Osteocyte (in vitro differentiated cells): ENCODE results near the gene IGFN1. TPM values are rescaled to one million over a fixed set of nuclear protein-coding genes. Genes with fewer than 3 reads are reported as not detected.

Experiments
- DNase-seq: peaks from one replicate; pipeline ENCODE4 v3.0.0; 2021; ENCODE audit warnings: mixed read lengths; ENCODE audit not compliant: unreplicated experiment; ENCODE audit errors: extremely low spot score
- H3K27ac Mint-ChIP-seq: one replicate; pipeline ENCODE4 v1.8.0; 2021; ENCODE audit warnings: mild to moderate bottlenecking, mixed read lengths; ENCODE audit not compliant: unreplicated experiment
- H3K27me3 Mint-ChIP-seq: one replicate; pipeline ENCODE4 v1.8.0; 2021; ENCODE audit warnings: mixed read lengths; ENCODE audit not compliant: unreplicated experiment
- H3K36me3 Mint-ChIP-seq: one replicate; pipeline ENCODE4 v1.8.0; 2021; ENCODE audit warnings: mixed read lengths; ENCODE audit not compliant: unreplicated experiment
- H3K4me1 Mint-ChIP-seq: one replicate; pipeline ENCODE4 v1.8.0; 2021; ENCODE audit warnings: mixed read lengths; ENCODE audit not compliant: unreplicated experiment
- H3K4me3 Mint-ChIP-seq: one replicate; pipeline ENCODE4 v1.8.0; 2021; ENCODE audit warnings: mild to moderate bottlenecking, moderate library complexity, mixed read lengths; ENCODE audit not compliant: unreplicated experiment
- H3K9me3 Mint-ChIP-seq: one replicate; pipeline ENCODE4 v1.8.0; 2021; ENCODE audit warnings: mixed read lengths; ENCODE audit not compliant: unreplicated experiment
- total RNA-seq: library from RNA; stranded (reverse); gene quantifications from 2 replicates; pipeline ENCODE4 v1.2.1, GENCODE V29; 2021
- TF ChIP-seq, protein P1 (sequence below): fragments of 200-600 bp; sonication (generic); IDR thresholded peaks from 2 replicates; pipeline ENCODE4 v1.5.0; 2021; ENCODE audit warnings: antibody characterized with exemption, mild to moderate bottlenecking, moderate library complexity

The IGFN1 gene
- total RNA-seq, 1 donor from 2014 or later = 3.8 TPM

DNA sequence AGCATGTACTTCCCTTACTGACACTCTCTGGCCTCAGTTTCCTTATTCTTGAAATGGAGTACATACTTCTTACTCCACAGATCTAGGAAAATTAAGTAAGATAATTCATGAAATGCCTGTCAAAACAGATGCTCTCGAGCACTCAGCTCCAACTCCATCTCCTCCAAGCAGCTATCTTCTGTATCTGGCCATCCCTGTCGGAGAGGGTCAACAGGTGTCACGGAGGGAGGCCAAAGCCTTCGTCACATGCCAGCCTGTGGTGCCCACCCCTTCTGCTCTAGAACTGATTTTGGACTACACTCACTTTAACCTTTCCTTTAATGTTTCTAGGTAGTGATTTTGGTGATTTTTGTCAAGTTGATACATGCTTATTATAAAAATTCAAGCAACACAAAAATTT is 73.9 kb downstream of the IGFN1 start:
- H3K36me3 Mint-ChIP-seq = no peaks in the 10 kb centered on the region
- no peak overlapping the region for H3K27ac Mint-ChIP-seq
- DNase-seq = peak; percentile 56
- H3K4me1 Mint-ChIP-seq = peaks cover 47% of the 10 kb centered on the region
- H3K9me3 Mint-ChIP-seq = no peaks in the 10 kb centered on the region
- TF ChIP-seq, protein P1, sequence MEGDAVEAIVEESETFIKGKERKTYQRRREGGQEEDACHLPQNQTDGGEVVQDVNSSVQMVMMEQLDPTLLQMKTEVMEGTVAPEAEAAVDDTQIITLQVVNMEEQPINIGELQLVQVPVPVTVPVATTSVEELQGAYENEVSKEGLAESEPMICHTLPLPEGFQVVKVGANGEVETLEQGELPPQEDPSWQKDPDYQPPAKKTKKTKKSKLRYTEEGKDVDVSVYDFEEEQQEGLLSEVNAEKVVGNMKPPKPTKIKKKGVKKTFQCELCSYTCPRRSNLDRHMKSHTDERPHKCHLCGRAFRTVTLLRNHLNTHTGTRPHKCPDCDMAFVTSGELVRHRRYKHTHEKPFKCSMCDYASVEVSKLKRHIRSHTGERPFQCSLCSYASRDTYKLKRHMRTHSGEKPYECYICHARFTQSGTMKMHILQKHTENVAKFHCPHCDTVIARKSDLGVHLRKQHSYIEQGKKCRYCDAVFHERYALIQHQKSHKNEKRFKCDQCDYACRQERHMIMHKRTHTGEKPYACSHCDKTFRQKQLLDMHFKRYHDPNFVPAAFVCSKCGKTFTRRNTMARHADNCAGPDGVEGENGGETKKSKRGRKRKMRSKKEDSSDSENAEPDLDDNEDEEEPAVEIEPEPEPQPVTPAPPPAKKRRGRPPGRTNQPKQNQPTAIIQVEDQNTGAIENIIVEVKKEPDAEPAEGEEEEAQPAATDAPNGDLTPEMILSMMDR = no peak
- no peaks in the 10 kb centered on the region for H3K27me3 Mint-ChIP-seq
- no peak overlapping the region for H3K4me3 Mint-ChIP-seq

DNA sequence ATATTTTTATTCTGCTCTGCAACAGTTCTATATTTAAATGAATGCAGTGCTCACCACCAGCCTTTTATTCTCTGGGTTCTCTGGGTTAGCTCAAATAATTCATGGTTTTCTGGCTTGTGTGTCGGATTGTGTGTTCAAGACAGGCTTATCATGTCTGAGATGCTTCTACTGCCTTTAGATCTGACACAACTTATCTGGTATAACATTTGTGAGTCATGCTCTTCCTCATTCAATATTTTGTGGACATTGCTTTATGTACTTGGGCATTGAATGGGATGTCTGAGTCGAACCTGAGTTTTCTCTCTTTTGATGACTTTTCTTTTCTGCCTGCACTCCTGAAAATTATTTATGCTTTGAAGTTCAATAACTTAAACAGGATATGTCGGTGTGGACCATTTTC is 75.1 kb downstream of the IGFN1 start:
- Mint-ChIP-seq H3K9me3 (no peaks in the 10 kb centered on the region), H3K36me3 (no peaks in the 10 kb centered on the region), H3K4me1 (peaks cover 44% of the 10 kb centered on the region), H3K27me3 (no peaks in the 10 kb centered on the region), H3K4me3 (no peak overlapping the region), H3K27ac (no peak overlapping the region)
- TF ChIP-seq, protein P1 = no peak
- no peak for DNase-seq

DNA sequence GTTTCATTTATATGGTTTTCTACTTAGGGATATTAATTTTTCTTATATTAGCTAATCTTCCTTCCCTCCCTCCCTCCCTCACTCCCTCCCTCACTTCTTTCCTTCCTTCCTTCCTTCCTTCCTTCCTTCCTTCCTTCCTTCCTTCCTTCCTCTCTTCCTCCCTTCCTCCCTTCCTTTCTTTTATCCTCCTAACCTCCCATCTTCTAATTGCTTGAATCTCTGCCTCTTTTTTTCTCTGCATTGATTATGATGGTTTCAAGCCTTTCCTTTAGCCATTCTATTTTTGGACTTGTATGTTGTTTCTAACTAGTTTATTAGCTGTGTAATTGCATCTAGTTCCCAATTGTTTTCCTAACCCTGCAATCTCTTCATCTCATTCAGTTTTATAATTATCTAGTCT is 75.7 kb downstream of the IGFN1 start:
- no peak overlapping the region for H3K4me3 Mint-ChIP-seq
- TF ChIP-seq, protein P1 = no peak
- H3K9me3 Mint-ChIP-seq = no peaks in the 10 kb centered on the region
- H3K36me3 Mint-ChIP-seq = no peaks in the 10 kb centered on the region
- H3K27me3 Mint-ChIP-seq = no peaks in the 10 kb centered on the region
- H3K27ac Mint-ChIP-seq = peak overlapping the region; percentile 87
- H3K4me1 Mint-ChIP-seq = peaks cover 44% of the 10 kb centered on the region
- no peak for DNase-seq

DNA sequence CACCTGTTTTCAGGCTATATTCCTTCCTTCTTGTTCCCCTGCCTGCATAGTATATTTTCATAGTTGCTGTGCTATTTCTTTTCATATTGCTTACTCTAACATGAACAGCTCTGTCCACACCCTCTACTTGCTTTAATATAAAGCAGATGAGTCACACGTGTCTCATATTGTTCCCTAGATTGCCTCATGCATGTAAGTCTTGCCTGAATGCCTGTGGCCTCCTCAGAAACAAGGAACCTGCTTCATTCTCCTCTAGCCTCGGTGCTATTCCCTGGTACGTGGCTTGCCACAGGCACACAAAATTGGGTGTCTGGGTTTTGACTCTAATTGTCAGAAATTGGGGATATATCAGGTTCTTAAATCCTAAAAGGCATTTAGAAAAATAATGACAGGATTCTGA is 76.2 kb downstream of the IGFN1 start:
- TF ChIP-seq, protein P1 = no peak
- H3K36me3 Mint-ChIP-seq = no peaks in the 10 kb centered on the region
- H3K27me3 Mint-ChIP-seq = no peaks in the 10 kb centered on the region
- no peak overlapping the region for H3K4me3 Mint-ChIP-seq
- peak overlapping the region; percentile 87 for H3K27ac Mint-ChIP-seq
- H3K4me1 Mint-ChIP-seq = peaks cover 44% of the 10 kb centered on the region
- peak; percentile 42 for DNase-seq
- H3K9me3 Mint-ChIP-seq = no peaks in the 10 kb centered on the region

DNA sequence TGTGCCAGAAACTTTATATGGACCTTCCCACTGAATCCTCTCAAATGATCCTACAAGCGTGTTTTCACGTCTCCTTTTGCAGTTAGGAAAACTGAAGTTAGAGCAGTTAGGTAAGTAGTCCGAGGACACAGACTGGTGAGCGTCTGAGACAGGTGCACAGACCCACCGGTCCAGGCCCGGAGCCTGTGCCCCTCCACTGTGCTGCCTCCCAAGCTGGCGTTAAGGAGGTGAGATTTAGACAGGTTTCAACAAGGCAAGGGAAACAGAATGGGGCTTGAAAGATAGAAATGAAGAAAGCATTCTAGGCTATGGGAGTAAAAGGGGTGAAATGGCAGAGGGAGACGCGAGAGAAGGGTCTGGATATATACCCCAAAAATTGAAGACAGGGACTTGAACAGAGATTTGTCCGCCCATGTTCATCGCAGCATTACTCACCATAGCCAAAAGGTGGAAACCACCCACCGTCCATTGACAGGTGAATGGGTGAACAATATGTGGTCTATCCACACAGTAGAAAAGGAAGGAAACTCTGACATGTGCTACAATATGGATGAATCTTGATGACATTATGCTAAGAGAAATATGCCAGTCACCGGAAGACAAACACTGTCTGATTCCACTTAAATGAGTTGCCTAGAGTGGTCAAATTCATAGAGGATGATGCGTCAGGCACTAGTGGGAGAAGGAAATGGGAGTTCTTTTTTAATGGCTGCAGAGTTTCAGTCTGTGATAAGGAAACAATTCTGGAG is 77.0 kb downstream of the IGFN1 start:
- H3K36me3 Mint-ChIP-seq = no peaks in the 10 kb centered on the region
- no peaks in the 10 kb centered on the region for H3K27me3 Mint-ChIP-seq
- TF ChIP-seq, protein P1 = no peak
- H3K4me3 Mint-ChIP-seq = no peak overlapping the region
- peak overlapping the region; percentile 87 for H3K27ac Mint-ChIP-seq
- H3K4me1 Mint-ChIP-seq = peaks cover 50% of the 10 kb centered on the region
- no peaks in the 10 kb centered on the region for H3K9me3 Mint-ChIP-seq
- peak; percentile 44 for DNase-seq
